Stimulated activated CD8-positive, alpha-beta memory T cell treated with anti-CD3 and anti-CD28 coated beads, Interleukin-7, amount 100 ng/mL, for 1 hour (primary cell): ENCODE results near the gene CNP.

ENCODE experiments used
- DNase-seq, 2 donors: peaks; one replicate each; pipeline ENCODE4 v3.0.0-alpha.2; 2020; ENCODE audit warnings: low read depth in 2 of 2

The CNP gene

GRCh38 chr17:41972571-41973407 is 6.2 kb downstream of the CNP start:
- no peak for DNase-seq

- DNase-seq, result no peak
Measured at GRCh38 chr17:41973408-41973811, 6.8 kb downstream of the CNP start.

GRCh38 chr17:41974031-41974430 is 7.4 kb downstream of the CNP start:
- no peak for DNase-seq

- no peak for DNase-seq
Measured at GRCh38 chr17:41974658-41975057, 8.1 kb downstream of the CNP start.

- no peak for DNase-seq
Measured at GRCh38 chr17:41975099-41976083, 8.8 kb downstream of the CNP start.

- no peak for DNase-seq
Measured at GRCh38 chr17:41976142-41976768, 9.7 kb downstream of the CNP start.

GRCh38 chr17:41977991-41978390 is 11.4 kb downstream of the CNP start:
- DNase-seq, result no peak

GRCh38 chr17:41982026-41982760 is 15.6 kb downstream of the CNP start:
- DNase-seq, result no peak

- DNase-seq, result no peak
Measured at GRCh38 chr17:41984454-41984853, 17.9 kb downstream of the CNP start.

GRCh38 chr17:41985919-41986318 is 19.3 kb downstream of the CNP start:
- no peak for DNase-seq

GRCh38 chr17:41986634-41987033 is 20.0 kb downstream of the CNP start:
- DNase-seq, result no peak

- DNase-seq, result no peak
Measured at GRCh38 chr17:41987642-41988041, 21.0 kb downstream of the CNP start.

- DNase-seq, result no peak
Measured at GRCh38 chr17:41988418-41988817, 21.8 kb downstream of the CNP start.

- DNase-seq, result no peak
Measured at GRCh38 chr17:41989702-41990419, 23.3 kb downstream of the CNP start.

GRCh38 chr17:41992576-41992975 is 26.0 kb downstream of the CNP start:
- DNase-seq, result no peak

GRCh38 chr17:41996855-41997164 is 30.2 kb downstream of the CNP start:
- no peak for DNase-seq

- no peak for DNase-seq
Measured at GRCh38 chr17:41998497-41998896, 31.9 kb downstream of the CNP start.

- DNase-seq, result no peak
Measured at GRCh38 chr17:42000413-42001133, 34.0 kb downstream of the CNP start.

- DNase-seq, result no peak
Measured at GRCh38 chr17:42001729-42002128, 35.1 kb downstream of the CNP start.

GRCh38 chr17:42002175-42002791 is 35.7 kb downstream of the CNP start:
- DNase-seq, result no peak
